ENCODE measurements around the gene PCBP3.

DNA sequence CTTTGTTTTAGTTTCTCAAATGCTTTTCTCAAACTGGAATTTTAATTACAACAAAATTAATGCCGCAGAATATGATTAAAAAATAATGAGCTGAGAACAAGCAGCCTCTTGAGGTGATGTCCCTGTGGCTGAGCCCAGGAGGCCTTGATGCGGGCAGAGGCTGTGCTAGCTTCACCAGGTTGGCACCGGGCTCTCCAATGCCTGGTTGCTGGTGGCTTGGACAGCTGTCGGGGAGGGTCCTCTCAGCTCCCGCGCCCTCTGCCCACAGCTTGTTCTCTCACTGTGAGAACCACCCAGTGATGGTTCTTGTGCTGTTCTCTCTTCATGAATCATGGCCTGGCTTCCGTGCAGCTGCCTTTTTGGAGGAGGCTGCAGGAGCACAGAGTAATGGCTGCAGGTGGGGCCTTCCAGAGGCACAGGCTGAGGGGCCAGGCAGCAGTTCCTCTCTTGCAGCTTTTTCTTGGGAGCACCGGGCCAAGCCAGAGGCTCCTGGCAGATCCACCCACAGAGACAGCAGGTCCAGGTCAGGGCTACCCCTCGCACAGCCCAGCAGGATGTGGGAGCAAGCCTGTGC, 156.3 kb downstream of the PCBP3 start:
- TF ChIP-seq, protein P1, sequence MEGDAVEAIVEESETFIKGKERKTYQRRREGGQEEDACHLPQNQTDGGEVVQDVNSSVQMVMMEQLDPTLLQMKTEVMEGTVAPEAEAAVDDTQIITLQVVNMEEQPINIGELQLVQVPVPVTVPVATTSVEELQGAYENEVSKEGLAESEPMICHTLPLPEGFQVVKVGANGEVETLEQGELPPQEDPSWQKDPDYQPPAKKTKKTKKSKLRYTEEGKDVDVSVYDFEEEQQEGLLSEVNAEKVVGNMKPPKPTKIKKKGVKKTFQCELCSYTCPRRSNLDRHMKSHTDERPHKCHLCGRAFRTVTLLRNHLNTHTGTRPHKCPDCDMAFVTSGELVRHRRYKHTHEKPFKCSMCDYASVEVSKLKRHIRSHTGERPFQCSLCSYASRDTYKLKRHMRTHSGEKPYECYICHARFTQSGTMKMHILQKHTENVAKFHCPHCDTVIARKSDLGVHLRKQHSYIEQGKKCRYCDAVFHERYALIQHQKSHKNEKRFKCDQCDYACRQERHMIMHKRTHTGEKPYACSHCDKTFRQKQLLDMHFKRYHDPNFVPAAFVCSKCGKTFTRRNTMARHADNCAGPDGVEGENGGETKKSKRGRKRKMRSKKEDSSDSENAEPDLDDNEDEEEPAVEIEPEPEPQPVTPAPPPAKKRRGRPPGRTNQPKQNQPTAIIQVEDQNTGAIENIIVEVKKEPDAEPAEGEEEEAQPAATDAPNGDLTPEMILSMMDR (IDR thresholded peaks at IDR 0.05; ENCODE audit: insufficient read depth, low read length, poor library complexity, severe bottlenecking) = no peak
- TF ChIP-seq EZH2phosphoT487 (conservative IDR thresholded peaks at IDR 0.05; ENCODE audit: low read length) = no peak

Data from SU-DHL-6 (cell line).